Liver (tissue), 9 donors: ENCODE measurements around the gene AP4B1. TPM values are rescaled to one million over a fixed set of nuclear protein-coding genes. Genes with fewer than 3 reads are reported as not detected.

Experiments used
- DNase-seq: peaks from one replicate; pipeline ENCODE4 v3.0.0-alpha.2; 2017; ENCODE audit warnings: low spot score
- H3K27ac ChIP-seq, 2 donors: one replicate each; pipeline ENCODE4 v1.7.0; 2013; ENCODE audit warnings: inconsistent platforms in 2 of 2, low read length in 2 of 2, control low read depth in 1 of 2, low read depth in 1 of 2, mild to moderate bottlenecking in 1 of 2
- H3K27me3 ChIP-seq, 4 donors: one replicate each; pipeline versions ENCODE4 v1.6.1 to v1.7.0; 2013; ENCODE audit warnings: low read length in 3 of 4, inconsistent platforms in 1 of 4, mild to moderate bottlenecking in 1 of 4, moderate library complexity in 1 of 4; ENCODE audit not compliant: control insufficient read depth in 4 of 4, insufficient read depth in 4 of 4
- H3K36me3 ChIP-seq, 4 donors: one replicate each; pipeline versions ENCODE4 v1.6.1 to v1.7.0; 2013; ENCODE audit warnings: low read length in 3 of 4, mild to moderate bottlenecking in 3 of 4, low read depth in 1 of 4, moderate library complexity in 1 of 4; ENCODE audit not compliant: control insufficient read depth in 4 of 4, insufficient read depth in 3 of 4
- H3K4me1 ChIP-seq, 4 donors: one replicate each; pipeline versions ENCODE4 v1.6.1 to v1.7.0; 2013; ENCODE audit warnings: low read length in 3 of 4, mild to moderate bottlenecking in 3 of 4, moderate library complexity in 1 of 4; ENCODE audit not compliant: control insufficient read depth in 4 of 4, insufficient read depth in 4 of 4
- H3K4me3 ChIP-seq, 3 donors: one replicate each; pipeline versions ENCODE4 v1.6.1 to v1.7.0; 2013; ENCODE audit warnings: low read length in 3 of 3, control low read depth in 1 of 3, low read depth in 1 of 3, mild to moderate bottlenecking in 1 of 3
- H3K9ac ChIP-seq, 2 donors: one replicate each; pipeline ENCODE4 v1.7.0; 2013; ENCODE audit warnings: low read length in 2 of 2, mild to moderate bottlenecking in 2 of 2, moderate library complexity in 2 of 2, control low read depth in 1 of 2, low read depth in 1 of 2
- H3K9me3 ChIP-seq, 4 donors: one replicate each; pipeline versions ENCODE4 v1.6.1 to v1.7.0; 2013; ENCODE audit warnings: low read length in 3 of 4; ENCODE audit not compliant: control insufficient read depth in 4 of 4
- ATF3 ChIP-seq: IDR thresholded peaks from 2 replicates; pipeline ENCODE4 v1.6.1; 2016; ENCODE audit warnings: antibody characterized with exemption
- CTCF ChIP-seq: fragments of 150-350 bp; IDR thresholded peaks from 2 replicates; pipeline ENCODE4 v1.5.1; 2017; ENCODE audit warnings: improper control_type of control experiment, low read depth, low read length; ENCODE audit not compliant: missing input control
- EGR1 ChIP-seq, 2 donors: IDR thresholded peaks; 2 replicates each; pipeline ENCODE4 v1.6.1; 2016 to 2018; ENCODE audit warnings: antibody characterized with exemption in 2 of 2, low read depth in 2 of 2
- FOXA2 ChIP-seq: IDR thresholded peaks from 2 replicates; pipeline ENCODE4 v1.6.1; 2016; ENCODE audit warnings: antibody characterized with exemption
- GABPA ChIP-seq, 2 donors: IDR thresholded peaks in 1 of 2; conservative IDR thresholded peaks in 1 of 2; 2 replicates each; pipeline ENCODE4 v1.6.1; 2016; ENCODE audit warnings: antibody characterized with exemption in 2 of 2, mild to moderate bottlenecking in 1 of 2, moderate library complexity in 1 of 2
- HNF4A ChIP-seq, 2 donors: conservative IDR thresholded peaks; 2 replicates each; pipeline ENCODE4 v1.6.1; 2016; ENCODE audit warnings: antibody characterized with exemption in 2 of 2, mild to moderate bottlenecking in 2 of 2
- HNF4G ChIP-seq: IDR thresholded peaks from 2 replicates; pipeline ENCODE4 v1.6.1; 2016; ENCODE audit warnings: antibody characterized with exemption
- JUND ChIP-seq, 2 donors: IDR thresholded peaks; 2 replicates each; pipeline ENCODE4 v1.6.1; 2016; ENCODE audit warnings: antibody characterized with exemption in 2 of 2
- MAX ChIP-seq: IDR thresholded peaks from 2 replicates; pipeline ENCODE4 v1.6.1; 2016; ENCODE audit warnings: antibody characterized with exemption
- NR2F2 ChIP-seq: IDR thresholded peaks from 2 replicates; pipeline ENCODE4 v1.6.1; 2016; ENCODE audit warnings: antibody characterized with exemption
- RXRA ChIP-seq, 2 donors: IDR thresholded peaks; 2 replicates each; pipeline ENCODE4 v1.6.1; 2017 to 2018; ENCODE audit warnings: antibody characterized with exemption in 2 of 2, mild to moderate bottlenecking in 1 of 2
- SP1 ChIP-seq: IDR thresholded peaks from 2 replicates; pipeline ENCODE4 v1.6.1; 2018; ENCODE audit warnings: antibody characterized with exemption, mild to moderate bottlenecking
- TAF1 ChIP-seq: conservative IDR thresholded peaks from 2 replicates; pipeline ENCODE4 v1.6.1; 2016; ENCODE audit warnings: antibody characterized with exemption, mild to moderate bottlenecking
- YY1 ChIP-seq: IDR thresholded peaks from 2 replicates; pipeline ENCODE4 v1.6.1; 2016; ENCODE audit warnings: antibody characterized with exemption, mild to moderate bottlenecking
- WGBS: extraction: QIAGEN DNeasy Blood & Tissue Kit; methylation state at CpG from one replicate; pipeline ENCODE4 v1.1.7; 2013; 5-methylcytosine and 5-hydroxymethylcytosine counted together
- polyA plus RNA-seq, 2 donors: library from polyadenylated mRNA; stranded (reverse) in 1 of 2; unstranded in 1 of 2; fragments of 200-250 nt in 1 of 2; fragments of >200 nt in 1 of 2; fragmentation: Nextera tagmentation in 1 of 2; extraction: Ambion mirVana in 1 of 2; gene quantifications; one replicate each; pipeline versions ENCODE4 v1.2.1 to v1.2.3, GENCODE V29; 2013 to 2015
- total RNA-seq, 2 donors: library from RNA; depleted of rRNA; stranded (reverse); fragments of >200 nt; gene quantifications; one replicate each; pipeline ENCODE4 v1.2.3, GENCODE V29; 2014
- TF ChIP-seq, protein P1 (sequence below): IDR thresholded peaks from 2 replicates; pipeline ENCODE4 v1.6.1; 2016; ENCODE audit warnings: antibody characterized with exemption, mild to moderate bottlenecking
- TF ChIP-seq, protein P2 (sequence below): IDR thresholded peaks from 2 replicates; pipeline ENCODE4 v1.6.1; 2016; ENCODE audit warnings: antibody characterized with exemption
- donor health status: healthy.
- donor health status: healthy.
- donor health status: healthy.
- donor health status: healthy.
- donor health status: healthy.

AP4B1 gene
- total and polyA plus RNA-seq, 4 donors: 4.3 to 10.6 (median 7.0) TPM

DNA sequence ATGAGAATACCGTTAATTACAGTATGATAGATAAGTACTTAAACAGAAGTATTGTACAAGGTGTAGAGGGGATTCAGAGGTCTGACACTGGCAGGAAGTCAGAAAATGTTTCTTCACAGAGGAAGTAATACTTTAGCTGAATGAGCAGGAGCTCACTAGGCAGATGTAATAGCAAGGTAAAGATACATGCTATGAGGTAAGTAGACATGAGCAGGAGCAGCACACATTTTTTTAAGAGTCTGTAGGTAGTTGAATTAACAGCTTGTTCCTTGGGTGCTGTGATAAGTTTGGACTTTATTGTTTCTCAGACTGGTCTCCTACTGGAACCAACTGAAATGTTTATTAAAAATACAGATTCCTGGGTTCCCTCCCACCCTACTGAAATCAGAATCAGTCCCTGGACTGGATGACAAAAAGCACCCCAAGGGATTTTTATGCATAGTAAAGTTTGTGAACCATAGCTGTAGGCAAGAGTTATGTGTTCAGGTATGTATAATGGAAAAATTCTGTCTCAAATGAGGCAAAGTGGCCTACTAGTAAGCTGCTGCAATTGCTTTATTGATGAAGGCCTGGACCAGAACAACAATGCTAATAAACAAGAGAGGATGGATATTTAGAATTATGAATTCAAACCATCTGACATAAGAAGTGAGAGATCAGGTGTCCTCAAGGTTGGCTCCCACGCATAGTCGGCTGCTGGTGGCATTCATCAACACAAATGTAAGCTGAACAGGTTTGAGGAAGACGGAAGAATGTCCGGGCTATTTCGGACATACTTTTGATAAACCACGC lies 902 bp downstream of the AP4B1 start:
- Histone ChIP-seq H3K27ac (peak overlapping the region; percentile 82 to 93), H3K9me3 (no peaks in the 10 kb centered on the region), H3K9ac (peak overlapping the region; percentile 72 to 95), H3K4me1 (peaks cover 2 to 23% (median 17%) of the 10 kb centered on the region in 4 donors), H3K4me3 (peak overlapping the region; percentile 52 to 94 (median 77)), H3K27me3 (no peaks in the 10 kb centered on the region), H3K36me3 (peaks cover 3 to 15% (median 9%) of the 10 kb centered on the region in 4 donors)
- 38% methylated on average over 7 of the region's 7 CpGs for WGBS
- TF ChIP-seq NR2F2 (no peak), ATF3 (no peak), HNF4G (no peak), EGR1 (IDR thresholded peaks at IDR 0.05; ENCODE audit: low read depth in 2 of 2) (no peak), FOXA2 (no peak), GABPA (IDR thresholded peaks at IDR 0.05 in 1 of 2, conservative IDR thresholded peaks at IDR 0.05 in 1 of 2) (no peak), HNF4A (conservative IDR thresholded peaks at IDR 0.05) (no peak), YY1 (no peak), TAF1 (no peak), SP1 (no peak), MAX (no peak), JUND (IDR thresholded peaks at IDR 0.05) (no peak), CTCF (no peak), RXRA (IDR thresholded peaks at IDR 0.05) (no peak)
- TF ChIP-seq, protein P1, sequence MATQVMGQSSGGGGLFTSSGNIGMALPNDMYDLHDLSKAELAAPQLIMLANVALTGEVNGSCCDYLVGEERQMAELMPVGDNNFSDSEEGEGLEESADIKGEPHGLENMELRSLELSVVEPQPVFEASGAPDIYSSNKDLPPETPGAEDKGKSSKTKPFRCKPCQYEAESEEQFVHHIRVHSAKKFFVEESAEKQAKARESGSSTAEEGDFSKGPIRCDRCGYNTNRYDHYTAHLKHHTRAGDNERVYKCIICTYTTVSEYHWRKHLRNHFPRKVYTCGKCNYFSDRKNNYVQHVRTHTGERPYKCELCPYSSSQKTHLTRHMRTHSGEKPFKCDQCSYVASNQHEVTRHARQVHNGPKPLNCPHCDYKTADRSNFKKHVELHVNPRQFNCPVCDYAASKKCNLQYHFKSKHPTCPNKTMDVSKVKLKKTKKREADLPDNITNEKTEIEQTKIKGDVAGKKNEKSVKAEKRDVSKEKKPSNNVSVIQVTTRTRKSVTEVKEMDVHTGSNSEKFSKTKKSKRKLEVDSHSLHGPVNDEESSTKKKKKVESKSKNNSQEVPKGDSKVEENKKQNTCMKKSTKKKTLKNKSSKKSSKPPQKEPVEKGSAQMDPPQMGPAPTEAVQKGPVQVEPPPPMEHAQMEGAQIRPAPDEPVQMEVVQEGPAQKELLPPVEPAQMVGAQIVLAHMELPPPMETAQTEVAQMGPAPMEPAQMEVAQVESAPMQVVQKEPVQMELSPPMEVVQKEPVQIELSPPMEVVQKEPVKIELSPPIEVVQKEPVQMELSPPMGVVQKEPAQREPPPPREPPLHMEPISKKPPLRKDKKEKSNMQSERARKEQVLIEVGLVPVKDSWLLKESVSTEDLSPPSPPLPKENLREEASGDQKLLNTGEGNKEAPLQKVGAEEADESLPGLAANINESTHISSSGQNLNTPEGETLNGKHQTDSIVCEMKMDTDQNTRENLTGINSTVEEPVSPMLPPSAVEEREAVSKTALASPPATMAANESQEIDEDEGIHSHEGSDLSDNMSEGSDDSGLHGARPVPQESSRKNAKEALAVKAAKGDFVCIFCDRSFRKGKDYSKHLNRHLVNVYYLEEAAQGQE: no peak
- TF ChIP-seq, protein P2, sequence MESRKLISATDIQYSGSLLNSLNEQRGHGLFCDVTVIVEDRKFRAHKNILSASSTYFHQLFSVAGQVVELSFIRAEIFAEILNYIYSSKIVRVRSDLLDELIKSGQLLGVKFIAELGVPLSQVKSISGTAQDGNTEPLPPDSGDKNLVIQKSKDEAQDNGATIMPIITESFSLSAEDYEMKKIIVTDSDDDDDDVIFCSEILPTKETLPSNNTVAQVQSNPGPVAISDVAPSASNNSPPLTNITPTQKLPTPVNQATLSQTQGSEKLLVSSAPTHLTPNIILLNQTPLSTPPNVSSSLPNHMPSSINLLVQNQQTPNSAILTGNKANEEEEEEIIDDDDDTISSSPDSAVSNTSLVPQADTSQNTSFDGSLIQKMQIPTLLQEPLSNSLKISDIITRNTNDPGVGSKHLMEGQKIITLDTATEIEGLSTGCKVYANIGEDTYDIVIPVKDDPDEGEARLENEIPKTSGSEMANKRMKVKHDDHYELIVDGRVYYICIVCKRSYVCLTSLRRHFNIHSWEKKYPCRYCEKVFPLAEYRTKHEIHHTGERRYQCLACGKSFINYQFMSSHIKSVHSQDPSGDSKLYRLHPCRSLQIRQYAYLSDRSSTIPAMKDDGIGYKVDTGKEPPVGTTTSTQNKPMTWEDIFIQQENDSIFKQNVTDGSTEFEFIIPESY: no peak
- DNase-seq: no peak
